Astrocyte of the cerebellum (primary cell): ENCODE measurements around the gene TPST1.
"Not testable (repeated sequence)": the region's sequence is repeated elsewhere in the genome, so short reads cannot be mapped to it uniquely, and the experiment has no call there.

Experiments used
- DNase-seq: peaks from one replicate; pipeline ENCODE4 v3.0.0-alpha.2; 2011; ENCODE audit warnings: low read depth
- H3K4me3 ChIP-seq: 2 replicates; pipeline ENCODE4 v1.5.1; 2011; ENCODE audit warnings: mild to moderate bottlenecking, low read depth, low read length, moderate library complexity
- in situ Hi-C: cut with HindIII; loops from 2 replicates; pipeline ENCODE4 v1.10.0; 2017; ENCODE audit warnings: low sequenced_read_pairs
- TF ChIP-seq, protein P1 (sequence below): IDR thresholded peaks from 2 replicates; pipeline ENCODE4 v1.5.1; 2012; ENCODE audit warnings: low read length, low read depth, moderate library complexity, mild to moderate bottlenecking; ENCODE audit errors: missing control alignments

TPST1 gene

GRCh38 chr7:66362136-66362535 is 157.0 kb downstream of the TPST1 start:
- no peak for DNase-seq
- in situ Hi-C loops: no loop called here
- TF ChIP-seq, protein P1, sequence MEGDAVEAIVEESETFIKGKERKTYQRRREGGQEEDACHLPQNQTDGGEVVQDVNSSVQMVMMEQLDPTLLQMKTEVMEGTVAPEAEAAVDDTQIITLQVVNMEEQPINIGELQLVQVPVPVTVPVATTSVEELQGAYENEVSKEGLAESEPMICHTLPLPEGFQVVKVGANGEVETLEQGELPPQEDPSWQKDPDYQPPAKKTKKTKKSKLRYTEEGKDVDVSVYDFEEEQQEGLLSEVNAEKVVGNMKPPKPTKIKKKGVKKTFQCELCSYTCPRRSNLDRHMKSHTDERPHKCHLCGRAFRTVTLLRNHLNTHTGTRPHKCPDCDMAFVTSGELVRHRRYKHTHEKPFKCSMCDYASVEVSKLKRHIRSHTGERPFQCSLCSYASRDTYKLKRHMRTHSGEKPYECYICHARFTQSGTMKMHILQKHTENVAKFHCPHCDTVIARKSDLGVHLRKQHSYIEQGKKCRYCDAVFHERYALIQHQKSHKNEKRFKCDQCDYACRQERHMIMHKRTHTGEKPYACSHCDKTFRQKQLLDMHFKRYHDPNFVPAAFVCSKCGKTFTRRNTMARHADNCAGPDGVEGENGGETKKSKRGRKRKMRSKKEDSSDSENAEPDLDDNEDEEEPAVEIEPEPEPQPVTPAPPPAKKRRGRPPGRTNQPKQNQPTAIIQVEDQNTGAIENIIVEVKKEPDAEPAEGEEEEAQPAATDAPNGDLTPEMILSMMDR: no peak
- no peak overlapping the region for H3K4me3 ChIP-seq

DNA sequence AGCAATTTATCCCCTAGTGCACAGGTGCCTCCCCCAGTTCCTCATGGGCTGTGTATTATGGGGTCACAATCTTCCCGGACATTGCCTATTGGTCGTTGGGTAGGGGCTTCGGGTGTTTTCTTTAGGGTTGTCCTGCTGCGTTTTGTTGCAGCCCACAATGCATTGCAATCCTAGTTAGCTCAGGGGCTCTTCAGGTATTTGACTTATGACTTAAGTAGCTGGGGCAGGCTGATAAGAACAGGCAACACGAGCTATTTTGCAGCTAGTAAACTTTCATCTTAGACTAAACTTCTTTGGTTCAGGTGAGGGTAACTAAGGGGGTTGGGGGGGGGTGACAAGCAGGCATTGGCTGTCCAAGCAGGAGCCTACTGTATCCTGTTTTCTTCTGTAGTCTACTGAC is 158.5 kb downstream of the TPST1 start:
- in situ Hi-C loops: no loop called here
- TF ChIP-seq, protein P1: no peak
- no peak for DNase-seq

DNA sequence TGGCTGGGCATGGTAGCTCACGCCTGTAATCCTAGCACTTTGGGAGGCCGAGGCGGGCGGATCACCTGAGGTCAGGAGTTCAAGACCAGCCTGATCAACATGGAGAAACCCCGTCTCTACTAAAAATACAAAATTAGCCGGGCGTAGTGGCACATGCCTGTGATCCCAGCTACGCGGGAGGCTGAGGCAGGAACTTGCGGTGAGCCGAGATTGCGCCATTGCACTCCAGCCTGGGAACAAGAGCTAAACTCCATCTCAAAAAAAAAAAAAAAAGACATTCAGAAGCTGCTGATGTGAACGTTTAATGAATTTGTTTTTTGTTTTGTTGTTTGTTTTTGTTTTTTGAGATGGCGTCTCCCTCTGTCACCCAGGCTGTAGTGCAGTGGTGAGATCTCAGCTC is 159.9 kb downstream of the TPST1 start:
- in situ Hi-C loops, DNase-seq, H3K4me3 ChIP-seq: not testable (repeated sequence)

More for the DNA sequence above, 158.5 kb downstream of the TPST1 start:
- no peak overlapping the region for H3K4me3 ChIP-seq

GRCh38 chr7:66371096-66371824 is 166.1 kb downstream of the TPST1 start:
- no peak for DNase-seq
- H3K4me3 ChIP-seq: no peak overlapping the region
- in situ Hi-C loops: no loop called here
- TF ChIP-seq, protein P1: no peak

DNA sequence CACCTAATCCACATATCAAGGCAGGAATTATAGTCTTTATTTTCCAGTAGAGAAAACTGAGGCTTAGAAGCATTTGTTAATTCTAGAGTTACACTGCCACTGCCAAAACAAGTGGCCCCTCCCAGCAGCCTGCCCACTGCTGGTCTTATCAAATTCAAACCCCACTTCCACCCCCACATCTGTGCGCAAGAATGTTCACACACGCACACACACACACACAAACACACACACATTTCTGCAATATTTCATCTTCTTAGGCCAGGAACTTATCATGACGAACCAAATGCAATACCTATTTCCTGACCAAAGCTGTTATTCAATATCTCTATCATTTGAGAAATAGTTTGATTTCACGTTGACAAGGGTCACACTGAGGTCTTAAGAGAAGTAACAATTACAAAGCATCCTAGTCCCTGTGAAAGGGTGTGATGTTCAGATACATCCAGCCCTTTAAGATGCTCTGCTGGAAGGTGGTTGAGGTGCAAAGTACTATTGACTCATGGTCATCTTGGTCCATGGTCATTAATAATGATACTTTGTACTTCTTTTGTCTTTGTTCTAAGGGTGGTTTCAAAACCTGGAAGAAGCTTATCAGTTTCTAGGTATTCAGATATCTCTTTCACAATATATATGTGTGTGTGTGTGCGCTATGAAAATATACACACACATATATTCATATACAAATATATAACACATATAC is 169.2 kb downstream of the TPST1 start:
- H3K4me3 ChIP-seq, DNase-seq, in situ Hi-C loops: not testable (repeated sequence)

GRCh38 chr7:66376264-66376945 is 171.3 kb downstream of the TPST1 start:
- no peak overlapping the region for H3K4me3 ChIP-seq
- DNase-seq: no peak
- TF ChIP-seq, protein P1: no peak
- in situ Hi-C loops: no loop called here

DNA sequence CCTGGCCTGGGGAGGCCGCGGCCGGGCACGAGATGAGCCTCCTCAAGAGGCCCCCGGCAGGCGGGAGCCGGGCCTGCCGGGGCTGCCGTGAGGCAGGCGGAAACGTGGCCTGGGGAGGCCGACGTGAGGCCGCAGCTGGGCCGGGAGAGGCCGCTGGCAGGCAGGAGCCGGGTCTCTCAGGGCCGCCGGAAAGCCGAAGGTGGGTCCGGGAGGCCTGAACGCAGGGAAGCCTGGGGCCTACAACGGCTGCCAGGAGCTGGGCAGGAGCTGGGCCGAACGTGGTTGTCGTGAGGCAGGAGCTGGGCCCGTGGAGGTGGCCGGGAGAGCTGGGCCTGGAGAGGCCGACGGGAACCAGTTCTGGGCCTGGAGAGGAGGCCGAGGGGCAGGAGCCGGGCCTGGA is 171.9 kb downstream of the TPST1 start:
- TF ChIP-seq, protein P1: no peak
- no peak for DNase-seq
- no peak overlapping the region for H3K4me3 ChIP-seq
- in situ Hi-C loops: no loop called here
